Chondrocyte (in vitro differentiated cells): ENCODE measurements around the gene PRUNE2. TPM values are rescaled to one million over a fixed set of nuclear protein-coding genes. Genes with fewer than 3 reads are reported as not detected.

Experiments used
- DNase-seq: peaks from one replicate; pipeline ENCODE4 v3.0.0; 2021; ENCODE audit warnings: mixed read lengths, low spot score
- H3K27ac Mint-ChIP-seq: one replicate; pipeline ENCODE4 v1.8.0; 2021; ENCODE audit warnings: mild to moderate bottlenecking, moderate library complexity, mixed read lengths; ENCODE audit not compliant: unreplicated experiment
- H3K27me3 Mint-ChIP-seq: 2 replicates; pipeline ENCODE4 v1.8.0; 2021; ENCODE audit warnings: low read depth, mixed read lengths
- H3K36me3 Mint-ChIP-seq: 2 replicates; pipeline ENCODE4 v1.8.0; 2021; ENCODE audit warnings: low read depth, mixed read lengths
- H3K4me1 Mint-ChIP-seq: 2 replicates; pipeline ENCODE4 v1.8.0; 2021; ENCODE audit warnings: low read depth, mild to moderate bottlenecking, mixed read lengths
- H3K4me3 Mint-ChIP-seq: one replicate; pipeline ENCODE4 v1.8.0; 2021; ENCODE audit warnings: mild to moderate bottlenecking, moderate library complexity, mixed read lengths; ENCODE audit not compliant: unreplicated experiment
- H3K9me3 Mint-ChIP-seq: 2 replicates; pipeline ENCODE4 v1.8.0; 2021; ENCODE audit warnings: low read depth, mixed read lengths
- total RNA-seq: library from RNA; stranded (reverse); gene quantifications from 3 replicates; pipeline ENCODE4 v1.2.1, GENCODE V29; 2021
- TF ChIP-seq, protein P1 (sequence below): fragments of 200-600 bp; sonication (generic); IDR thresholded peaks from 2 replicates; pipeline ENCODE4 v1.5.0; 2021; ENCODE audit warnings: antibody characterized with exemption, mild to moderate bottlenecking, moderate library complexity

PRUNE2 gene
- total RNA-seq, 1 donor from 2014 or later, result 10.5 TPM

DNA sequence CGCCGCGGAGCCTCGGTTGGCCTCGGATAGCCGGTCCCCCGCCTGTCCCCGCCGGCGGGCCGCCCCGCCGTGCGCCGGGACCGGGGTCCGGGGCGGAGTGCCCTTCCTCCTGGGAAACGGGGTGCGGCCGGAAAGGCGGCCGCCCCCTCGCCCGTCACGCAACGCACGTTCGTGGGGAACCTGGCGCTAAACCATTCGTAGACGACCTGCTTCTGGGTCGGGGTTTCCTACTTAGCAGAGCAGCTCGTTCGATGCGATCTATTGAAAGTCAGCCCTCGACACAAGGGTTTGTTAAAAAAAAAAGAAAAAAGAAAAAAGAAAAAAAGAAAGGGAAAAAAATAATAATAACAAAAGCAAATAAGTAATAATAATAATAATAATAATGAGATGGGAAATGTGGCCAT lies 334.2 kb downstream of the PRUNE2 start:
- Mint-ChIP-seq H3K27me3 (no peaks in the 10 kb centered on the region), H3K4me3 (no peak overlapping the region), H3K4me1 (peaks cover 14% of the 10 kb centered on the region), H3K9me3 (peaks cover 4% of the 10 kb centered on the region), H3K36me3 (no peaks in the 10 kb centered on the region), H3K27ac (no peak overlapping the region)
- TF ChIP-seq, protein P1, sequence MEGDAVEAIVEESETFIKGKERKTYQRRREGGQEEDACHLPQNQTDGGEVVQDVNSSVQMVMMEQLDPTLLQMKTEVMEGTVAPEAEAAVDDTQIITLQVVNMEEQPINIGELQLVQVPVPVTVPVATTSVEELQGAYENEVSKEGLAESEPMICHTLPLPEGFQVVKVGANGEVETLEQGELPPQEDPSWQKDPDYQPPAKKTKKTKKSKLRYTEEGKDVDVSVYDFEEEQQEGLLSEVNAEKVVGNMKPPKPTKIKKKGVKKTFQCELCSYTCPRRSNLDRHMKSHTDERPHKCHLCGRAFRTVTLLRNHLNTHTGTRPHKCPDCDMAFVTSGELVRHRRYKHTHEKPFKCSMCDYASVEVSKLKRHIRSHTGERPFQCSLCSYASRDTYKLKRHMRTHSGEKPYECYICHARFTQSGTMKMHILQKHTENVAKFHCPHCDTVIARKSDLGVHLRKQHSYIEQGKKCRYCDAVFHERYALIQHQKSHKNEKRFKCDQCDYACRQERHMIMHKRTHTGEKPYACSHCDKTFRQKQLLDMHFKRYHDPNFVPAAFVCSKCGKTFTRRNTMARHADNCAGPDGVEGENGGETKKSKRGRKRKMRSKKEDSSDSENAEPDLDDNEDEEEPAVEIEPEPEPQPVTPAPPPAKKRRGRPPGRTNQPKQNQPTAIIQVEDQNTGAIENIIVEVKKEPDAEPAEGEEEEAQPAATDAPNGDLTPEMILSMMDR, result no peak
- DNase-seq, result no peak

DNA sequence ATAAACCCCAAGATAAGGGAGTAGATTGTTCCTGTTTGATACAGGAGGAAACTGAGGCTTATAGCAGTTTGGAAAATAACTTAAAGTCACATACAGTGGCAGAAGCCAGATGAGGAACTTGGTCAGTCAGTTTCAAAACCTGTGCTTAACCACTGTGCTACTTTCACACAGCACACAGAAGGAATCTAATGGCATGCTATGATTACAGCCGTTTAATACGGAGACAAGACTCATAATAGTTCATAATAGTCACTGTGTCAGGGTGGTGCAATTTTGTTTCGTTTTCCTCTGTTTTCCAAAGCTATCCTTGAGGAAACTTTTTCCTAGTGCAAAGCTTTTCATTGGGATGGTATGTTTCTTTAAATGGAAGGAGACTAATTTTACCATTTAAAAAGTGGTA lies 334.6 kb downstream of the PRUNE2 start:
- Mint-ChIP-seq H3K36me3 (no peaks in the 10 kb centered on the region), H3K4me1 (peaks cover 10% of the 10 kb centered on the region), H3K9me3 (peaks cover 4% of the 10 kb centered on the region), H3K4me3 (peak overlapping the region; percentile 12), H3K27ac (no peak overlapping the region), H3K27me3 (no peaks in the 10 kb centered on the region)
- DNase-seq, result no peak
- TF ChIP-seq, protein P1, result no peak

DNA sequence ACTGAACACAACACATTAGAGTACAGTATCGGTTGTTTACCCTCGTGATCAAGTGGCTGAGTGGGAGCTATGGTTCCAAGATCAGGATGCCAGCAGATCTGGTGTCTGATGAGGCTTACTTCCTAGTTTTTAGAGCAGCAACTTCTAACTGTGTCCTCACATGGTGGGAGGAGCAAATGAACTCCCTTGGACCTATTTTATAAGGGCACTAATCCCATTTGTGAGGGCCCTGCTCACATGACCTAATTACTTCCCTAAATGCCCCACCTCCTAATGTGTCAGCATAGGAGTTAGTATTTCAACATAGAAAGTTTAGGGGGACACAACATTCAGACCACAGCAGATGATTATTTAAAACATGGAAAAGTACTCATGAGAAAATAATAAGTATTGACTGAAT lies 335.1 kb downstream of the PRUNE2 start:
- Mint-ChIP-seq H3K36me3 (no peaks in the 10 kb centered on the region), H3K27ac (no peak overlapping the region), H3K4me3 (no peak overlapping the region), H3K27me3 (no peaks in the 10 kb centered on the region), H3K4me1 (peaks cover 6% of the 10 kb centered on the region), H3K9me3 (peaks cover 4% of the 10 kb centered on the region)
- TF ChIP-seq, protein P1, result no peak
- no peak for DNase-seq

DNA sequence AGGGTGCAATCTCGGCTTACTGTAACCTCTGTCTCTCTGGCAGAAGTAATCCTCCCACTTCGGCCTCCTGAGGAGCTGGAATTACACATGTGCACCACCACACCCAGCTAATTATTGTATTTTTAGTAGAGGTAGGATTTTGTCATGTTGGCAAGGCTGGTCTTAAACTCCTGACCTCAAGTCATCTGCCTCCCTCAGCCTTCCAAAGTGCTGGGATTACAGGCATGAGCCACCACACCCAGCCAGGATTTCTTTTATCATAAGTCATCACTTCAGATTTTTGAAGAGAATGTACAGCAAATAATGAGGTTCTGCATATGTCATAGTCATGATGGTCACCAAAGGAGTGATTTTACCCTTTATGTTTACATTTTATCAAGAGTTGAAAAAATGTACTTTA lies 338.8 kb downstream of the PRUNE2 start:
- H3K27ac Mint-ChIP-seq, result no peak overlapping the region
- TF ChIP-seq, protein P1, result no peak
- H3K4me3 Mint-ChIP-seq, result no peak overlapping the region
- no peak for DNase-seq
- H3K27me3 Mint-ChIP-seq, result no peaks in the 10 kb centered on the region
- peaks cover 14% of the 10 kb centered on the region for H3K4me1 Mint-ChIP-seq
- peaks cover 4% of the 10 kb centered on the region for H3K9me3 Mint-ChIP-seq
- no peaks in the 10 kb centered on the region for H3K36me3 Mint-ChIP-seq

DNA sequence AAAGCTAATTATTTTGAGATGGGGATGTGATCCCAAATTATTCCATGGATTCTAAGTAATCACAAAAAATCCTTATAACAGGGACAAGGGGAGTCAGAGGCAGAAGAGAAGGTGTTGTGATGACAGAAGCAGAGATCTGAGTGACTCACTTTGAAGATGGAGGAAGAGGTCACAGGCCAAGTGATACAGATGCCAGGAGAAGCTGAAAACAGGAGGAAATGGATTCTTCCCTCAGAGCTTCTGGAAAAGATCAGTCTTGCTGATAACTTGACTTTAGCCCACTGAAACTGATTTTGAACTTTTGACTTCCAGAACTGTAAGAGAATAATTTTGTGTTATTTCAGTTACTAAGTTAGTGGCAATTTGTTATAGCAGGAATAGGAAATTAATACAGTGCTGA lies 341.6 kb downstream of the PRUNE2 start:
- Mint-ChIP-seq H3K27ac (no peak overlapping the region), H3K27me3 (no peaks in the 10 kb centered on the region), H3K36me3 (no peaks in the 10 kb centered on the region), H3K4me3 (no peak overlapping the region), H3K4me1 (peaks cover 40% of the 10 kb centered on the region), H3K9me3 (no peaks in the 10 kb centered on the region)
- TF ChIP-seq, protein P1, result no peak
- no peak for DNase-seq
